T-helper 1 cell treated with Interleukin-12 subunit alpha and Interleukin-12 subunit beta and Interleukin-4 antibody, amounts not matched to agents 30 μg/mL and 1 μg/mL, for 36 hours (primary cell): ENCODE measurements around the gene SLC25A33.

Experiments
- H3K27ac Mint-ChIP-seq: one replicate; pipeline ENCODE4 v1.8.0; 2021; ENCODE audit warnings: mild to moderate bottlenecking, mixed read lengths
- H3K27me3 Mint-ChIP-seq: one replicate; pipeline ENCODE4 v1.8.0; 2021; ENCODE audit warnings: low read depth, mixed read lengths
- H3K36me3 Mint-ChIP-seq: one replicate; pipeline ENCODE4 v1.8.0; 2021; ENCODE audit warnings: low read depth, mixed read lengths
- H3K4me1 Mint-ChIP-seq: one replicate; pipeline ENCODE4 v1.8.0; 2021; ENCODE audit warnings: low read depth, mixed read lengths
- H3K4me3 Mint-ChIP-seq: one replicate; pipeline ENCODE4 v1.8.0; 2021; ENCODE audit warnings: mild to moderate bottlenecking, moderate library complexity, mixed read lengths
- H3K9me3 Mint-ChIP-seq: one replicate; pipeline ENCODE4 v1.8.0; 2021; ENCODE audit warnings: mixed read lengths

Gene SLC25A33

DNA sequence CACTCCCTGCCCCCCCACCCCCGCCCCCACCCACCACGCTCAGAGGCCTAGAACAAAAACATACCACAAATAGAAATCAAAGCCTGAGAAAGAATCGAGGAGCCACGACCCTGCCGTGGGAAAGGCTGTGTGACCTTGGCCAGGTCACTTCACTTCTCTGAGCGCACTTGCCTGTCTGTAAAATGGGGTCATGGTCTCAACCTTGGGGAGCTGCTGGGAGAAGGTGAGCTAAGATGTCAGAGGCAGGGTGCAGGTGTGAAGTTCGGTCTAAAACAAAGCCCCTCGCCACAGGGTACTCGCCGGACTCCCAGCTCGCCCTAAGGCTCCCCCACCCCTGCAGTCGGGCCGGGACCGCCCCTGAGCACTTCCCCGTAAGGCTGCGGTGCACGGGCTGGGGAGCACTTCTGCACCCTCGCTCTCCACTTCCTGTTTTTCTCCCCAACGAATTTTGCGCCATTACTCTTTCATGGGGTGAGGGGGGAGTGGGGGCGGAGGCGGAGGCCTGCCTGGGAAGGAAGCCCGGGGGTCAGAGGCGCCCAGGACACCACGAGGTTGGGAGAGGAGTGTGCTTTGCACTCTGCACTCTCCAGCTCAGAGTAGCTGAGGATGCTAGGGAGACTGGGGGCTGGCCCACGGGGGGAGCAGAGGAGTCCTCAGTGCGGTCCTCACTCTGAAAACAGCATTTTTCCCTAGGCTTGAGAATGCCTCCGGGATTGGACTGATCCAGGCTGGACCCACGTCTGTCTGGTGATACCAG, 90.4 kb downstream of the SLC25A33 start:
- Mint-ChIP-seq H3K4me3 (peak overlapping the region; percentile 98), H3K9me3 (no peaks in the 10 kb centered on the region), H3K27me3 (peaks cover 4% of the 10 kb centered on the region), H3K4me1 (peaks cover 53% of the 10 kb centered on the region), H3K27ac (peak overlapping the region; percentile 95), H3K36me3 (peaks cover 25% of the 10 kb centered on the region)

DNA sequence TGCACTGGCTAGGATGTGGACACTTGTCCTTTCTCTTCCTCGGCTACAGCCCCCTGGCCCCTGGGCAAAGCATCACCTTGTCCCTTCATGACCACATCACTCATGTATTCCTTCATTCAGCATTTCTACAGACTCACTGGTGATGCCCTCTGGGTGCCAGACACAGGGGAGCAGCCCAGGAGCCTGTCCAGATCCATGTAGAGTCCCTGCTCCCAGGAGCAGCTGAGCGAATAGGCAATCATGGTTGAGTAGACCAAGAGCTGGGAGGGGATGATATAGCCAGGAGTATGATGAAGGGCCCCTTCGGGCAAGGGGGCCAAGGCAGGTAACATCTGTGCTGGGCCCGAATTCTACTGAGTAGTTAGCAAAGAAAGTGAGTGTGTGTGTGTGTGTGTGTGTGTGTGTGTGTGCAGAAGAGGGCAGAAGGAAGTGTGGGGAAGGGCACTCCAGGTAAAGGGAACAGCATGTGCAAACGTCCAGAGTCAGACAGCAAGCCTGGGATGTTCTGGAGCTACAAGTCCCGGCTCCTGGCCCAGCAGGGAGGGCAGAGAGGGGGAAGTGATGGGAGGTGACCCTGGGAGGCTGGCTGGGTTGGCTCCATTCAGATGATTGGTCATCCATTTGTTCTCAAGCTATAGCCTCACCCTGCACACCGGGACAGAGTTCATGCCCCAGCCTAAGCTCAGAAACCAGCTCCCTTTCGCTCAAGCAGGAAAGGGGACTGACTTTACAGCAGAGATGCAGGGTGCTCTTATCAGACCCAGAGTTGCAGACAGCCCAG, 91.3 kb downstream of the SLC25A33 start:
- H3K9me3 Mint-ChIP-seq: no peaks in the 10 kb centered on the region
- peak overlapping the region; percentile 98 for H3K4me3 Mint-ChIP-seq
- peak overlapping the region; percentile 95 for H3K27ac Mint-ChIP-seq
- no peaks in the 10 kb centered on the region for H3K27me3 Mint-ChIP-seq
- peaks cover 56% of the 10 kb centered on the region for H3K4me1 Mint-ChIP-seq
- H3K36me3 Mint-ChIP-seq: peaks cover 34% of the 10 kb centered on the region

- Mint-ChIP-seq H3K27ac (peak overlapping the region; percentile 63), H3K4me3 (peak overlapping the region; percentile 98), H3K27me3 (no peaks in the 10 kb centered on the region), H3K4me1 (peaks cover 51% of the 10 kb centered on the region), H3K36me3 (peaks cover 40% of the 10 kb centered on the region), H3K9me3 (no peaks in the 10 kb centered on the region)
Observed at GRCh38 chr1:9631613-9632012, 92.3 kb downstream of the SLC25A33 start.

GRCh38 chr1:9633493-9633892, 94.2 kb downstream of the SLC25A33 start:
- Mint-ChIP-seq H3K4me3 (no peak overlapping the region), H3K9me3 (peaks cover 4% of the 10 kb centered on the region), H3K36me3 (peaks cover 51% of the 10 kb centered on the region), H3K4me1 (peaks cover 47% of the 10 kb centered on the region), H3K27me3 (no peaks in the 10 kb centered on the region), H3K27ac (no peak overlapping the region)

GRCh38 chr1:9634582-9634981, 95.3 kb downstream of the SLC25A33 start:
- H3K4me1 Mint-ChIP-seq: peaks cover 45% of the 10 kb centered on the region

More at GRCh38 chr1:9634582-9634981, 95.3 kb downstream of the SLC25A33 start:
- no peak overlapping the region for H3K4me3 Mint-ChIP-seq
- H3K9me3 Mint-ChIP-seq: peaks cover 4% of the 10 kb centered on the region
- no peak overlapping the region for H3K27ac Mint-ChIP-seq
- H3K27me3 Mint-ChIP-seq: no peaks in the 10 kb centered on the region
- peaks cover 55% of the 10 kb centered on the region for H3K36me3 Mint-ChIP-seq
